ENCODE results near the gene MCF2L.

DNA sequence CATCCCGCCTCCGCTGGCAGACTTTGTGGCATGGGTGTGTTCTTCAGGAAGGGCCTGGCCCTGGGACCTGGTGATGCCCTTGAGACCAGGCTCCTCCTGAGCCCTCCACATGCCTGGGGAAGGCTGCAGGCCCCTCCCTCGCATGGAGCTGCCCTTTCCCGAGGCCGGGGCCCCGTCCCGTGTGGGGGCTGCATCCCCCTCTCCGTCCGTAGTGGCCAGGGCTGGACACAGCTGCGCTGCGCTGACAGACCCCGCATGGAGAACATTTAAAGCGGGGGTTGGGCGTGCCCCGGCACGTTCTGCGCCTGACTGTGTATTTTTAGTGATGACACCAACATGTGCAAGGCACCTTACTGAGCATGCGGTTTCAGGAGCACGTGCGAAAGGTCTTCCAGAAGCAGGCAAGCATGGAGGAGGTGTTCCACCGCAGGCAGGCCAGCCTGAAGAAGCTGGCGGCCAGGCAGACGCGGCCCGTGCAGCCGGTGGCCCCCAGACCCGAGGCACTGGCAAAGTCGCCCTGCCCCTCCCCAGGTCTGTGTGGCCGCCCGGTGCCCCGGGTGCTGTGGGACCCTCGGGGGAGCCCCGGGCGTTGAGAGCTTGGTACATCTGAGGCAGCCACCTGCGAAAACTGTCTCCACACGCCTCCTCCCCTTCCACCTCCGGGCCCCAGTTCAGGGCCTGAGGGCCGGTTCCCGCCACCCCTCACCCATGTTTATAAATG lies 107.8 kb downstream of the MCF2L start:
- TF ChIP-seq POLR2A (IDR thresholded peaks at IDR 0.05) (no peak), EP300 (IDR thresholded peaks at IDR 0.05; ENCODE audit: low read depth) (no peak)
- TF ChIP-seq, protein P1, sequence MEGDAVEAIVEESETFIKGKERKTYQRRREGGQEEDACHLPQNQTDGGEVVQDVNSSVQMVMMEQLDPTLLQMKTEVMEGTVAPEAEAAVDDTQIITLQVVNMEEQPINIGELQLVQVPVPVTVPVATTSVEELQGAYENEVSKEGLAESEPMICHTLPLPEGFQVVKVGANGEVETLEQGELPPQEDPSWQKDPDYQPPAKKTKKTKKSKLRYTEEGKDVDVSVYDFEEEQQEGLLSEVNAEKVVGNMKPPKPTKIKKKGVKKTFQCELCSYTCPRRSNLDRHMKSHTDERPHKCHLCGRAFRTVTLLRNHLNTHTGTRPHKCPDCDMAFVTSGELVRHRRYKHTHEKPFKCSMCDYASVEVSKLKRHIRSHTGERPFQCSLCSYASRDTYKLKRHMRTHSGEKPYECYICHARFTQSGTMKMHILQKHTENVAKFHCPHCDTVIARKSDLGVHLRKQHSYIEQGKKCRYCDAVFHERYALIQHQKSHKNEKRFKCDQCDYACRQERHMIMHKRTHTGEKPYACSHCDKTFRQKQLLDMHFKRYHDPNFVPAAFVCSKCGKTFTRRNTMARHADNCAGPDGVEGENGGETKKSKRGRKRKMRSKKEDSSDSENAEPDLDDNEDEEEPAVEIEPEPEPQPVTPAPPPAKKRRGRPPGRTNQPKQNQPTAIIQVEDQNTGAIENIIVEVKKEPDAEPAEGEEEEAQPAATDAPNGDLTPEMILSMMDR (IDR thresholded peaks at IDR 0.05): no peak

Measured in transverse colon (tissue), 3 donors.